Transverse colon (tissue), 4 donors: Measurements from ENCODE around the gene SEBOX.

Experiments used
- CTCF ChIP-seq, 5 experiments: fragments of 200-600 bp in 3 of 5; fragments of 450-650 bp in 2 of 5; sonication (generic) in 3 of 5; IDR thresholded peaks; 1 replicate in 2 of 5; 2 replicates in 3 of 5; pipeline ENCODE4 v1.5.1; 2016 to 2017; ENCODE audit warnings: antibody characterized with exemption in 5 of 5, inconsistent platforms in 3 of 5, mild to moderate bottlenecking in 2 of 5, moderate library complexity in 1 of 5
- EP300 ChIP-seq: sonication (generic); formaldehyde crosslinking; IDR thresholded peaks from one replicate; pipeline ENCODE4 v1.6.1; 2017; ENCODE audit warnings: antibody characterized with exemption, low read depth
- POLR2AphosphoS5 ChIP-seq, 3 donors: sonication (generic); formaldehyde crosslinking; IDR thresholded peaks; one replicate each; pipeline ENCODE4 v1.6.1; 2016; ENCODE audit warnings: antibody characterized with exemption in 3 of 3

GRCh38 chr17:28313841-28314240, 51.2 kb downstream of the SEBOX start:
- no peak for TF ChIP-seq CTCF (IDR thresholded peaks at IDR 0.05)
- no peak for TF ChIP-seq POLR2AphosphoS5 (IDR thresholded peaks at IDR 0.05)
- TF ChIP-seq EP300: no peak
